ENCODE data around the gene GALNT2.

Gene GALNT2

DNA sequence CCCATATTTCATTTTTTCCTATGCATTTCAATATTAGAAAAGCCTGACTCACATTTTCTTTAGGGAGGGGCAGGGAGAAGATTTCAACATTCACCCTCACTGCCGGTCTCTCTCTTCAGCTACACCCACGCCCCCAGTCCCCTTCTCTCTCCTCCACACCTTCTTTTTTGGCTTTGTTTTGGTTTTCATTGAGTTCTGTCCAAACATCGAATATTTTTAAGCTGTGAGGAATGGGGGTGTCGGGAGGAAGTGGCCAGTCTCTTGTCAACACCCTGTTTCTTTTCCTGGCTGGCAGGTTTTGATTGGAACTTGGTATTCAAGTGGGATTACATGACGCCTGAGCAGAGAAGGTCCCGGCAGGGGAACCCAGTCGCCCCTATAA, 181.8 kb downstream of the GALNT2 start:
- TF ChIP-seq, protein P1, sequence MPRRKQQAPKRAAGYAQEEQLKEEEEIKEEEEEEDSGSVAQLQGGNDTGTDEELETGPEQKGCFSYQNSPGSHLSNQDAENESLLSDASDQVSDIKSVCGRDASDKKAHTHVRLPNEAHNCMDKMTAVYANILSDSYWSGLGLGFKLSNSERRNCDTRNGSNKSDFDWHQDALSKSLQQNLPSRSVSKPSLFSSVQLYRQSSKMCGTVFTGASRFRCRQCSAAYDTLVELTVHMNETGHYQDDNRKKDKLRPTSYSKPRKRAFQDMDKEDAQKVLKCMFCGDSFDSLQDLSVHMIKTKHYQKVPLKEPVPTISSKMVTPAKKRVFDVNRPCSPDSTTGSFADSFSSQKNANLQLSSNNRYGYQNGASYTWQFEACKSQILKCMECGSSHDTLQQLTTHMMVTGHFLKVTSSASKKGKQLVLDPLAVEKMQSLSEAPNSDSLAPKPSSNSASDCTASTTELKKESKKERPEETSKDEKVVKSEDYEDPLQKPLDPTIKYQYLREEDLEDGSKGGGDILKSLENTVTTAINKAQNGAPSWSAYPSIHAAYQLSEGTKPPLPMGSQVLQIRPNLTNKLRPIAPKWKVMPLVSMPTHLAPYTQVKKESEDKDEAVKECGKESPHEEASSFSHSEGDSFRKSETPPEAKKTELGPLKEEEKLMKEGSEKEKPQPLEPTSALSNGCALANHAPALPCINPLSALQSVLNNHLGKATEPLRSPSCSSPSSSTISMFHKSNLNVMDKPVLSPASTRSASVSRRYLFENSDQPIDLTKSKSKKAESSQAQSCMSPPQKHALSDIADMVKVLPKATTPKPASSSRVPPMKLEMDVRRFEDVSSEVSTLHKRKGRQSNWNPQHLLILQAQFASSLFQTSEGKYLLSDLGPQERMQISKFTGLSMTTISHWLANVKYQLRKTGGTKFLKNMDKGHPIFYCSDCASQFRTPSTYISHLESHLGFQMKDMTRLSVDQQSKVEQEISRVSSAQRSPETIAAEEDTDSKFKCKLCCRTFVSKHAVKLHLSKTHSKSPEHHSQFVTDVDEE (CRISPR knock-in tag; IDR thresholded peaks at IDR 0.05) = no peak
- TF ChIP-seq ZNF8 (CRISPR knock-in tag; IDR thresholded peaks at IDR 0.05) (no peak), SNAI2 (CRISPR knock-in tag; IDR thresholded peaks at IDR 0.05) (no peak), ZC3H10 (CRISPR knock-in tag; IDR thresholded peaks at IDR 0.05) (no peak), ESRRG (CRISPR knock-in tag; IDR thresholded peaks at IDR 0.05) (no peak), TCF4 (CRISPR knock-in tag; IDR thresholded peaks at IDR 0.05; ENCODE audit: borderline replicate concordance) (no peak), ZNF70 (CRISPR knock-in tag; IDR thresholded peaks at IDR 0.05) (no peak), OSR1 (CRISPR knock-in tag; IDR thresholded peaks at IDR 0.05) (no peak), PATZ1 (CRISPR knock-in tag; IDR thresholded peaks at IDR 0.05; ENCODE audit: borderline replicate concordance) (no peak), GLIS3 (CRISPR knock-in tag; IDR thresholded peaks at IDR 0.05) (no peak), CSDC2 (CRISPR knock-in tag; IDR thresholded peaks at IDR 0.05) (no peak), ZFP30 (CRISPR knock-in tag; IDR thresholded peaks at IDR 0.05) (no peak), ZNF565 (CRISPR knock-in tag; conservative IDR thresholded peaks at IDR 0.05; ENCODE audit: low read depth) (no peak)
- TF ChIP-seq, protein P2, sequence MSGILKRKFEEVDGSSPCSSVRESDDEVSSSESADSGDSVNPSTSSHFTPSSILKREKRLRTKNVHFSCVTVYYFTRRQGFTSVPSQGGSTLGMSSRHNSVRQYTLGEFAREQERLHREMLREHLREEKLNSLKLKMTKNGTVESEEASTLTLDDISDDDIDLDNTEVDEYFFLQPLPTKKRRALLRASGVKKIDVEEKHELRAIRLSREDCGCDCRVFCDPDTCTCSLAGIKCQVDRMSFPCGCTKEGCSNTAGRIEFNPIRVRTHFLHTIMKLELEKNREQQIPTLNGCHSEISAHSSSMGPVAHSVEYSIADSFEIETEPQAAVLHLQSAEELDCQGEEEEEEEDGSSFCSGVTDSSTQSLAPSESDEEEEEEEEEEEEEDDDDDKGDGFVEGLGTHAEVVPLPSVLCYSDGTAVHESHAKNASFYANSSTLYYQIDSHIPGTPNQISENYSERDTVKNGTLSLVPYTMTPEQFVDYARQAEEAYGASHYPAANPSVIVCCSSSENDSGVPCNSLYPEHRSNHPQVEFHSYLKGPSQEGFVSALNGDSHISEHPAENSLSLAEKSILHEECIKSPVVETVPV (CRISPR knock-in tag; IDR thresholded peaks at IDR 0.05) = no peak
- no peak for ATAC-seq

DNA sequence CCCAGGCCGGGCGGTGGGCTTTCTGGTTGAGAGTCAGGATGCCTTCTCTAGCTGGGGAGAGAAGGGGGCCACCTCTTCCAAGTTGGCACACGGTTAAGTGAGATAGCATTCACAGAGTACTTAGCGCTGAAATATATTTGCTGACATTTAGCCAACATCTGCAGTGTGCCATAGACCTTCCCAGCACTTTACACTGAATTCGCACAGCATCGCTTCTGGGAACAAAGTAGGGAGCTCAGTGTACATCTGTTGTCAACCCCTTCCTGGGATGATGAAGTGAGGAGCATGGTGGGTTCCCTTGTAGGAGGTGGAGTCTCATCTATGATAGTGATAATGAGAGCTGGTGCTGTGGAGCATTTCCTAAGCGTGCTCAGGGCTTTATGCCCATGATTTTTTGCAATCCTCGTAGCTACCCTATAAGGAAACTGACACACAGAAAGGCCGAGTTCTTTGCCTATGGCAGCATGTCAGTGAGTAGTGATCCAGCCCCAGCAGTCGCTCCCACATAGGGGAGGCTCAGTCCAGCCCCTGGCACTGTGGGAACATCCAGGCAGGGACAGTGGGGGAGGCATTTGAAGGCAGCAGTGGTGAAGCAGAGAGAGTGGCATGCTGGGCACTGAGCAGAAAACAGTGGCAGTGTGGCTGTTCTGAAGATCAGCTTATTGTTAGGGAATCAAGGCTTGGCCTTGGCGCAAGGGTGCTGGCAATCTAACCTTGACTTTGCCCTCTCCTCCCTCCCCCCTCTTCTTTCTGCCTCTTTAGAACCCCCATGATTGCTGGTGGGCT, 182.8 kb downstream of the GALNT2 start:
- no peak for TF ChIP-seq PATZ1 (CRISPR knock-in tag; IDR thresholded peaks at IDR 0.05; ENCODE audit: borderline replicate concordance)
- no peak for TF ChIP-seq TOX (CRISPR knock-in tag; IDR thresholded peaks at IDR 0.05; ENCODE audit: borderline replicate concordance)
- TF ChIP-seq BACH2 (CRISPR knock-in tag; IDR thresholded peaks at IDR 0.05; ENCODE audit: borderline replicate concordance) = no peak
- no peak for TF ChIP-seq SNAI2 (CRISPR knock-in tag; IDR thresholded peaks at IDR 0.05)
- TF ChIP-seq, protein P3, sequence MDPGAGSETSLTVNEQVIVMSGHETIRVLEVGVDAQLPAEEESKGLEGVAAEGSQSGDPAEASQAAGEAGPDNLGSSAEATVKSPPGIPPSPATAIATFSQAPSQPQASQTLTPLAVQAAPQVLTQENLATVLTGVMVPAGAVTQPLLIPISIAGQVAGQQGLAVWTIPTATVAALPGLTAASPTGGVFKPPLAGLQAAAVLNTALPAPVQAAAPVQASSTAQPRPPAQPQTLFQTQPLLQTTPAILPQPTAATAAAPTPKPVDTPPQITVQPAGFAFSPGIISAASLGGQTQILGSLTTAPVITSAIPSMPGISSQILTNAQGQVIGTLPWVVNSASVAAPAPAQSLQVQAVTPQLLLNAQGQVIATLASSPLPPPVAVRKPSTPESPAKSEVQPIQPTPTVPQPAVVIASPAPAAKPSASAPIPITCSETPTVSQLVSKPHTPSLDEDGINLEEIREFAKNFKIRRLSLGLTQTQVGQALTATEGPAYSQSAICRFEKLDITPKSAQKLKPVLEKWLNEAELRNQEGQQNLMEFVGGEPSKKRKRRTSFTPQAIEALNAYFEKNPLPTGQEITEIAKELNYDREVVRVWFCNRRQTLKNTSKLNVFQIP (CRISPR knock-in tag; IDR thresholded peaks at IDR 0.05; ENCODE audit: borderline replicate concordance, low read depth) = no peak
- TF ChIP-seq, protein P1 (CRISPR knock-in tag; IDR thresholded peaks at IDR 0.05) = no peak
- TF ChIP-seq, protein P2 (CRISPR knock-in tag; IDR thresholded peaks at IDR 0.05) = no peak
- TF ChIP-seq ZNF70 (CRISPR knock-in tag; IDR thresholded peaks at IDR 0.05) = no peak
- TF ChIP-seq OSR1 (CRISPR knock-in tag; IDR thresholded peaks at IDR 0.05) = no peak
- TF ChIP-seq ZNF565 (CRISPR knock-in tag; conservative IDR thresholded peaks at IDR 0.05; ENCODE audit: low read depth) = no peak
- TF ChIP-seq PPARA (CRISPR knock-in tag; IDR thresholded peaks at IDR 0.05; ENCODE audit: borderline replicate concordance) = no peak
- TF ChIP-seq GLIS3 (CRISPR knock-in tag; IDR thresholded peaks at IDR 0.05) = no peak
- no peak for TF ChIP-seq CSDC2 (CRISPR knock-in tag; IDR thresholded peaks at IDR 0.05)
- no peak for TF ChIP-seq ESRRG (CRISPR knock-in tag; IDR thresholded peaks at IDR 0.05)
- TF ChIP-seq ZFP30 (CRISPR knock-in tag; IDR thresholded peaks at IDR 0.05) = no peak
- no peak; the same call in 2 of the 3 replicates for ATAC-seq
